Heart left ventricle (tissue), 16 donors: ENCODE data around the gene LMNTD2. TPM values are rescaled to one million over a fixed set of nuclear protein-coding genes. Genes with fewer than 3 reads are reported as not detected.
"Not testable (repeated sequence)": the region's sequence is repeated elsewhere in the genome, so short reads cannot be mapped to it uniquely, and the experiment has no call there.

ENCODE experiments used
- ATAC-seq, 4 donors: fragments of 200-7000 bp; cut with Tn5 transposase; one replicate each; pipeline ENCODE4 v1.9.1; 2020 to 2022; ENCODE audit warnings: moderate library complexity in 4 of 4, mild to moderate bottlenecking in 3 of 4, moderate number of reproducible peaks in 1 of 4
- DNase-seq, 5 donors: peaks; one replicate each; pipeline ENCODE4 v3.0.0-alpha.2; 2020
- H3K27ac ChIP-seq, 12 donors: fragments of 200-600 bp; sonication (generic) in 4 of 12; one replicate each; pipeline versions ENCODE4 v1.5.0 to v1.8.0; 2016 to 2022; ENCODE audit warnings: mild to moderate bottlenecking in 2 of 12
- H3K27me3 ChIP-seq, 9 donors: fragments of 200-600 bp; sonication (generic) in 2 of 9; one replicate each; pipeline versions ENCODE4 v1.5.1 to v1.8.0; 2016 to 2022; ENCODE audit warnings: mild to moderate bottlenecking in 3 of 9
- H3K36me3 ChIP-seq, 9 donors: fragments of 200-600 bp; sonication (generic) in 2 of 9; one replicate each; pipeline versions ENCODE4 v1.5.0 to v1.8.0; 2018 to 2022; ENCODE audit warnings: mild to moderate bottlenecking in 2 of 9
- H3K4me1 ChIP-seq, 12 donors: fragments of 200-600 bp; sonication (generic) in 4 of 12; one replicate each; pipeline versions ENCODE4 v1.5.0 to v1.8.0; 2016 to 2022; ENCODE audit warnings: mild to moderate bottlenecking in 3 of 12
- H3K4me3 ChIP-seq, 12 donors: fragments of 200-600 bp; sonication (generic) in 4 of 12; one replicate each; pipeline versions ENCODE4 v1.5.0 to v1.8.0; 2017 to 2022; ENCODE audit warnings: mild to moderate bottlenecking in 9 of 12, moderate library complexity in 4 of 12
- H3K9me3 ChIP-seq, 12 donors: fragments of 200-600 bp; sonication (generic) in 4 of 12; one replicate each; pipeline versions ENCODE4 v1.5.0 to v1.8.0; 2016 to 2022; ENCODE audit warnings: mild to moderate bottlenecking in 1 of 12
- POLR2A ChIP-seq, 2 donors: fragments of 450-650 bp; IDR thresholded peaks; one replicate each; pipeline ENCODE4 v1.6.1; 2017; ENCODE audit warnings: antibody characterized with exemption in 2 of 2, mild to moderate bottlenecking in 2 of 2, moderate library complexity in 2 of 2
- WGBS, 4 donors: extraction: QIAGEN DNeasy Blood & Tissue Kit in 2 of 4; methylation state at CpG; one replicate each; pipeline versions ENCODE4 v1.1.5 to v1.1.7; 2013 to 2018; 5-methylcytosine and 5-hydroxymethylcytosine counted together
- intact Hi-C, 10 donors: fragments of 100-400 bp; cut with DNase I; formaldehyde crosslinking; loops; one replicate each; pipeline versions ENCODE4 v1.11.1 to v1.14.2; 2022
- polyA plus RNA-seq, 2 donors: library from polyadenylated mRNA; stranded (reverse); fragments of 200-250 nt; gene quantifications; one replicate each; pipeline ENCODE4 v1.2.3, GENCODE V29; 2013
- total RNA-seq, 9 donors: library from RNA; depleted of rRNA in 2 of 9; stranded (reverse); fragments of >200 nt in 2 of 9; fragmentation: NEBNext Ultra II Directional in 3 of 9; extraction: Animal tissue kit (Norgen Biotek cat#: 25700) in 3 of 9; gene quantifications; one replicate each; pipeline versions ENCODE4 v1.1.0 to v1.2.4, GENCODE V29; 2016 to 2023
- TF ChIP-seq, protein P1 (sequence below), 12 donors: fragments of 200-600 bp; sonication (generic) in 4 of 12; IDR thresholded peaks; one replicate each; pipeline versions ENCODE4 v1.5.0 to v1.8.0; 2018 to 2022; ENCODE audit warnings: antibody characterized with exemption in 12 of 12, mild to moderate bottlenecking in 5 of 12
- donor health status: ischemic (EF 13 %, LVEDD 7.1; RV severe dilation, severe dysfunction).
- donor health status: healthy with polysubstance abuse.
- donor health status: DM: no; HTN: yes; CAD: no.
- donor health status: DM: no; HTN: no; CAD: no.
- donor health status: ischemic (EF 25% LVEDD 6.9; RV normal size, moderate dysfunction).
- donor health status: ischemic (EF 25% LVEDD 5.7; RV mildly dilated, moderate dysfunction).
- donor health status: healthy.
- donor health status: DM: yes; HTN: yes; CAD: no.
- donor health status: ischemic (EF 35%, LVEDD 5.7; RV mildly dilated, moderate dysfunction).
- donor health status: nonischemic (EF 11% LVEDD 7.7; RV severe dilation, severe dysfunction).
- donor health status: DM: yes; HTN: yes; CAD: no.
- donor health status: PGD.
- donor health status: ischemic (EF 29% LVEDD 5.4; RV normal size, mild dysfunction).
- donor health status: nonischemic (EF 23%, LVEDD 6.1; RV moderate dilation, normal function).

The LMNTD2 gene
- total and polyA plus RNA-seq, 11 donors, result 0.10 to 1.6 (median 0.36) TPM; not detected in 2

DNA sequence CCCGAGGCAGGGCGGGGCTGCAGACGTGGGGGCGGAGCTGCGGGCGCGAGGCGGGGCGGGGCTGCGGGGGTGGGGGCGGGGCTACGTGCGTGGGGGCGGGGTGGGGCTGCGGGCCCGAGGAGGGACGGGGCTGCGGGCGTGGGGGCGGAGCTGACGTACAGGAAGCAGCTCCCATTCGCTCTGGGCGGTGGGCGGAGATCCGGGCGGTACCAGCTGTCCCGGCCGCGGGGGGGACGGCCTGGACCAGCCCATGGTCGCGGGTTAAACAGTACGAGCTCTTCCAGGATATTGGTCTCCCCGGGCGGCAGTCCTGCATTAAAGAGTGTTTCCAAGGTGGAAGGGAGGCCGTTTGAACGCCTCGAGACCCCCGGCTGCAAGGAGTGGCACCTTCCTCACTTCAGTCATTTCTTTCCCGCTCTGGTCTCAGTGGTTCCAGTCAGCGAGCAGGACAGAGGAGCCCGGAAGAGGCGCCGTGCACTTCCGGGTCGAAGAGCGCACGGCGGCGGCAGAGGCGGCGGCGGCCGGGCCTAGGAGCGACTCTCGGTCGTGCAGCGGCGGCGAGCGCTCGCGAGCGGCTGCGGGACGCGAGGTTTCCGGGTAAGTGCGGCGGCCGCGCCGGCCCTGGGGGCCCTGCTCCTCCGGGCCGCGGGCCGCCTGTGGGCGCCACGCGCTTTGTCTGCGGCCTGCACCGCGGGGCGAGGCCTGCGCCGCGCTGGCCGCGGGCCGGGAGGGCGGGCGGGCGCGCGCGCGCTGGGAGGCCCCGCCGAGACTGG is 15.6 kb upstream of the LMNTD2 start, which contains the start of gene PHRF1:
Gene PHRF1, plus strand, starts transcription at position 475 of the 773 bp plus-strand sequence. CDS start 5,043 bp downstream, outside the sequence.
- Histone ChIP-seq H3K4me3 (peak within 1 kb of the TSS; percentile 74 to 99 (median 84)), H3K27ac (peak within 1 kb of the TSS; percentile 88 to 98 (median 96)), H3K27me3 (peaks cover 0 to 6% (median 0%) of the 10 kb centered on the region in 9 donors), H3K36me3 (no peaks in the 10 kb centered on the region), H3K9me3 (no peaks in the 10 kb centered on the region), H3K4me1 (peaks cover 20 to 57% (median 50%) of the 10 kb centered on the region in 12 donors)
- peak in 1 of 2 donors; percentile 70 for TF ChIP-seq POLR2A (IDR thresholded peaks at IDR 0.05)
- TF ChIP-seq, protein P1, sequence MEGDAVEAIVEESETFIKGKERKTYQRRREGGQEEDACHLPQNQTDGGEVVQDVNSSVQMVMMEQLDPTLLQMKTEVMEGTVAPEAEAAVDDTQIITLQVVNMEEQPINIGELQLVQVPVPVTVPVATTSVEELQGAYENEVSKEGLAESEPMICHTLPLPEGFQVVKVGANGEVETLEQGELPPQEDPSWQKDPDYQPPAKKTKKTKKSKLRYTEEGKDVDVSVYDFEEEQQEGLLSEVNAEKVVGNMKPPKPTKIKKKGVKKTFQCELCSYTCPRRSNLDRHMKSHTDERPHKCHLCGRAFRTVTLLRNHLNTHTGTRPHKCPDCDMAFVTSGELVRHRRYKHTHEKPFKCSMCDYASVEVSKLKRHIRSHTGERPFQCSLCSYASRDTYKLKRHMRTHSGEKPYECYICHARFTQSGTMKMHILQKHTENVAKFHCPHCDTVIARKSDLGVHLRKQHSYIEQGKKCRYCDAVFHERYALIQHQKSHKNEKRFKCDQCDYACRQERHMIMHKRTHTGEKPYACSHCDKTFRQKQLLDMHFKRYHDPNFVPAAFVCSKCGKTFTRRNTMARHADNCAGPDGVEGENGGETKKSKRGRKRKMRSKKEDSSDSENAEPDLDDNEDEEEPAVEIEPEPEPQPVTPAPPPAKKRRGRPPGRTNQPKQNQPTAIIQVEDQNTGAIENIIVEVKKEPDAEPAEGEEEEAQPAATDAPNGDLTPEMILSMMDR (IDR thresholded peaks at IDR 0.05), result no peak
- ATAC-seq (peak; percentile 91 to 99 (median 94)), DNase-seq (peak; percentile 97 to 98 (median 97))
- WGBS, 4 donors, result 0 to 1% (median 1%) methylated on average over 24 to 97 of the region's 99 CpGs
- intact Hi-C loops, result loop anchor here in 2 of 10 donors (5.0 kb wide), 2 partner anchors 36 to 41 kb away; partner anchors contain the start of gene IRF7 (in 1 of the 2)

DNA sequence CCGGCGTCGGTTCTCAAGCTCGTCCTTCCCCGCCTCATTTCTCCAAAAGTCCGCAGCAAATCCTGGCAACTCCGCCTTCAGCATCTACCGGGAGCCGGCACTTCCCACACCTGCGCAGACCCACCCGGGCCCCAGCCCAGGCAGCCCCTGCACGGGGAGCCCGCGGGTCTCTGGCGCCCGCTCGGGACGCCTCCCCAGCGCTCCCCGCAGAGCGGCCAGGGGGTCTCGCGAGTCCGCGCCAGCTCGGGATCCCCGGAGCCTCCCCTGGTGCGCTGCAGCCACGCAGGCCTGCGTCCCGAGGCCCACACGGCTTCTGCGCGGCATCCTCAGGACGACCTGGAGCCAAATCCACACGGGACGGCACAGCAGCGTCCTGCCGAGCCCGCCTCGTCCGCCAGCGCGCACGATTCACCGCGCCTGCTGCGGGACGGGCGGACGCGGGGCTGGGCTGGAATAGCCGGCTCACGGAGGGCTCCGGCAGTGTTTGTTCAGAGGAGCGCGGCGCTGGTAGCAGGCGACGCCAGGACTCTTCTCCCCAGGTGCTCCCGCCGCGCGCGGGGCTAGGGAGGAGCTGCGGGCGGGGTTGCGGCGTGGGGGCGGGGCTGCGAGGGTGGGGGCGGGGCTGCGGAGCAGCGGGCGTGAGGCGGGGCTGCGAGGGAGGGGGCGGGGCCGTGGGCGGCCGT is 14.9 kb upstream of the LMNTD2 start:
- DNase-seq (peak in 2 of 5 donors; percentile 78 to 80), ATAC-seq (peak in 2 of 4 donors; percentile 12 to 27)
- intact Hi-C loops, result loop anchor here in 2 of 10 donors (5.0 kb wide), 2 partner anchors 37 to 42 kb away; partner anchors contain the start of gene IRF7 (in 1 of the 2)
- Histone ChIP-seq H3K27ac (peak overlapping the region in 9 of 12 donors; percentile 26 to 81 (median 60)), H3K4me1 (peaks cover 20 to 52% (median 45%) of the 10 kb centered on the region in 12 donors), H3K27me3 (peaks cover 0 to 6% (median 0%) of the 10 kb centered on the region in 9 donors), H3K9me3 (no peaks in the 10 kb centered on the region), H3K36me3 (no peaks in the 10 kb centered on the region), H3K4me3 (peak overlapping the region; percentile 67 to 84 (median 74))
- WGBS, 4 donors, result 0 to 2% (median 1%) methylated on average over 18 to 81 of the region's 81 CpGs
- TF ChIP-seq POLR2A (IDR thresholded peaks at IDR 0.05), result peak in 1 of 2 donors; percentile 25
- TF ChIP-seq, protein P1 (IDR thresholded peaks at IDR 0.05), result no peak

DNA sequence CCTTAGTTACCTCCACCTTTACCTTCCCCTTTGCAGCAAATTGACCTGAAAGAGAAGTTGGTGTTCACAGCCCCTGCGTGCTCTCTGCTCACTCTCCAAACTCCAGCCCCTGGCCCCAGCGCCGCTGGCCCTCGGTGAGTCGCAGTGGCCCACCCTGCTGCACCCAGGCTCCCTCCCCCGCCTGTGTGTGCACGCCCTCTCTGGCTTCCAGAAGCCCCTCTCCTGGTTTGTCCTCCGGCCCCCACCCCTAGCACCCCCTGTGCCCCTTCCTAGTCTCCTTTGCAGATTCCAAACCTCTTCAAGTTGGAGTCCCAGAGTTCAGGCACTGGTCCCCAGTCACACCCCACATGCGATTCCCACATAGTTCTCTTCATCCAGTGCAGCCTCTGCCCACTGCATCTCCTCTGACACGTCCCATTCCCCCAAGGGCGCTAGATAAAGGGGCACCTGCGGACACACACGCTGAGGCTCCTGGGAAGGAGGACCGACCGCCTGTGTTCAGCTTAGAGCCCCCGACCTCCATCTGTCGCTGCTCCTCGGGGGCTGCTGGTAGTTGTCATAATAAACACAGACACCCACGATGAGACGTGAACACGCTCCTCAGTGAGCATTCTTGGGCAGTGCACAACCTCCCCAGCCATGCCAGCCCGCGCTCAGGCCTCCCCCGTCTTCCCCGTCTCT is 14.2 kb upstream of the LMNTD2 start:
- H3K4me3 ChIP-seq, result peak overlapping the region; percentile 67 to 84 (median 74)
- H3K4me1 ChIP-seq, result peaks cover 17 to 46% (median 40%) of the 10 kb centered on the region in 12 donors
- TF ChIP-seq, protein P1 (IDR thresholded peaks at IDR 0.05), result no peak
- no peak for TF ChIP-seq POLR2A (IDR thresholded peaks at IDR 0.05)
- H3K27me3 ChIP-seq, result peaks cover 0 to 6% (median 0%) of the 10 kb centered on the region in 9 donors
- no peak for DNase-seq
- intact Hi-C loops, result loop anchor here in 2 of 10 donors (5.0 kb wide), 2 partner anchors 38 to 43 kb away; partner anchors contain the start of gene IRF7 (in 1 of the 2)
- WGBS, 4 donors, result 30 to 45% (median 32%) methylated on average over 19 to 25 of the region's 25 CpGs
- peak overlapping the region in 3 of 12 donors; percentile 55 to 75 (median 66) for H3K27ac ChIP-seq
- no peak for ATAC-seq
- H3K36me3 ChIP-seq, result no peaks in the 10 kb centered on the region
- no peaks in the 10 kb centered on the region for H3K9me3 ChIP-seq

DNA sequence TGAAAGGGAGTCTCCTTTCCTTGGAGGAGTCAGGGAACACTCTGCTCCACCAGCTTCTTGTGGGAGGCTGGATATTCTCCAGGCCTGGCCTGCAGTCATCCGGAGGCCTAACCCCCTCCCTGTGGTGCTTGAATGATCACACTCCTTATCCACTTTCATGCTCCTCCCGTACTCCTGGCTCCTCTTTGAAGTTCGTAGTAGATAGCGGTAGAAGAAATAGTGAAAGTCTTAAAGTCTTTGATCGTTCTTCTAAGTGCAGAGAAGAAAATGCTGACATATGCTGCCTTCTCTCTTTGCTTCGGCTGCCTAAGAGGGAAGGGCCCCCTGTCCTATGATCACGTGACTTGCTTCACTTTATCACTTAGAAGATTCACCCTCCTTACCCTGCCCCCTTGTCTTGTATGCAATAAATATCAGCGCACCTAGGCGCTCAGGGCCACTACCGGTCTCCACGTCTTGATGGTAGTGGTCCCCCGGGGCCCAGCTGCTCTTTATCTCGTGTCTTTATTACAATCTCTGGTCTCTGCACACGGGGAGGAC is 13.6 kb upstream of the LMNTD2 start:
- peaks cover 10 to 44% (median 40%) of the 10 kb centered on the region in 12 donors for H3K4me1 ChIP-seq
- ATAC-seq, intact Hi-C loops, H3K9me3 ChIP-seq, H3K27me3 ChIP-seq, DNase-seq, H3K36me3 ChIP-seq: not testable (repeated sequence)
- H3K27ac ChIP-seq, result peak overlapping the region in 1 of 12 donors; percentile 44
- 63 to 72% (median 69%) methylated on average over 12 to 14 of the region's 14 CpGs for WGBS, 4 donors
- peak overlapping the region in 1 of 12 donors; percentile 68 for H3K4me3 ChIP-seq
